Measurements from ENCODE around the gene TUG1.

Gene TUG1

GRCh38 chr22:31020334-31020733 is 51.3 kb downstream of the TUG1 start:
- H4K20me1 ChIP-seq (ENCODE audit: insufficient read depth, low read length, poor library complexity, severe bottlenecking): no peaks in the 10 kb centered on the region
- H3K9me2 ChIP-seq (replicated peaks; ENCODE audit: low read depth, low read length): no peaks in the 10 kb centered on the region
- H3F3A ChIP-seq (ENCODE audit: low read depth): no peaks in the 10 kb centered on the region
- no peaks in the 10 kb centered on the region for H3K36me3 ChIP-seq (ENCODE audit: insufficient read depth, low read length)
- no peaks in the 10 kb centered on the region for H3K4me1 ChIP-seq (ENCODE audit: insufficient read depth, low read length, poor library complexity, severe bottlenecking)
- no peaks in the 10 kb centered on the region for H3K79me2 ChIP-seq (ENCODE audit: insufficient read depth, low read length)
- TF ChIP-seq CTCF (conservative IDR thresholded peaks at IDR 0.05; ENCODE audit: low read length): no peak
- no peak overlapping the region for H2AFZ ChIP-seq (ENCODE audit: low read length)
- no peaks in the 10 kb centered on the region for H3K9me3 ChIP-seq (ENCODE audit: insufficient read depth, low read depth, low read length)
- H3K4me3 ChIP-seq (ENCODE audit: low read length, poor library complexity, severe bottlenecking): no peak overlapping the region
- H3K9ac ChIP-seq (ENCODE audit: low read depth, low read length, poor library complexity, severe bottlenecking): no peak overlapping the region
- H3K4me2 ChIP-seq (ENCODE audit: low read depth, low read length, poor library complexity, severe bottlenecking): no peak overlapping the region
- H3K27me3 ChIP-seq (ENCODE audit: insufficient read depth, low read length, poor library complexity, severe bottlenecking): no peaks in the 10 kb centered on the region

- Histone ChIP-seq H3K79me2 (ENCODE audit: insufficient read depth, low read length) (no peaks in the 10 kb centered on the region), H3K4me3 (ENCODE audit: low read length, poor library complexity, severe bottlenecking) (no peak overlapping the region), H3K4me1 (ENCODE audit: insufficient read depth, low read length, poor library complexity, severe bottlenecking) (no peaks in the 10 kb centered on the region), H3K9me3 (ENCODE audit: insufficient read depth, low read depth, low read length) (no peaks in the 10 kb centered on the region), H4K20me1 (ENCODE audit: insufficient read depth, low read length, poor library complexity, severe bottlenecking) (no peaks in the 10 kb centered on the region), H3K4me2 (ENCODE audit: low read depth, low read length, poor library complexity, severe bottlenecking) (no peak overlapping the region), H3K9ac (ENCODE audit: low read depth, low read length, poor library complexity, severe bottlenecking) (no peak overlapping the region), H3K9me2 (replicated peaks; ENCODE audit: low read depth, low read length) (no peaks in the 10 kb centered on the region), H2AFZ (ENCODE audit: low read length) (no peak overlapping the region), H3K36me3 (ENCODE audit: insufficient read depth, low read length) (no peaks in the 10 kb centered on the region), H3F3A (ENCODE audit: low read depth) (no peaks in the 10 kb centered on the region), H3K27me3 (ENCODE audit: insufficient read depth, low read length, poor library complexity, severe bottlenecking) (no peaks in the 10 kb centered on the region)
- TF ChIP-seq EZH2phosphoT487 (IDR thresholded peaks at IDR 0.05; ENCODE audit: borderline replicate concordance): no peak
- no peak for TF ChIP-seq CTCF (conservative IDR thresholded peaks at IDR 0.05; ENCODE audit: low read length)
Observed at GRCh38 chr22:31022516-31022915, 53.5 kb downstream of the TUG1 start.
